Glomerular endothelial cell (primary cell): ENCODE results near the gene PCDH19. TPM values are rescaled to one million over a fixed set of nuclear protein-coding genes. Genes with fewer than 3 reads are reported as not detected.
"Not testable (repeated sequence)": the region's sequence is repeated elsewhere in the genome, so short reads cannot be mapped to it uniquely, and the experiment has no call there.

Source experiments
- DNase-seq: peaks from one replicate; pipeline ENCODE4 v3.0.0-alpha.2; 2011; ENCODE audit warnings: low read depth, low spot score; ENCODE audit errors: extremely low read depth
- total RNA-seq: library from RNA; depleted of rRNA; stranded (reverse); fragments of >200 nt; gene quantifications from 2 replicates; pipeline ENCODE4 v1.2.3, GENCODE V29; 2015

Gene PCDH19, protein sequence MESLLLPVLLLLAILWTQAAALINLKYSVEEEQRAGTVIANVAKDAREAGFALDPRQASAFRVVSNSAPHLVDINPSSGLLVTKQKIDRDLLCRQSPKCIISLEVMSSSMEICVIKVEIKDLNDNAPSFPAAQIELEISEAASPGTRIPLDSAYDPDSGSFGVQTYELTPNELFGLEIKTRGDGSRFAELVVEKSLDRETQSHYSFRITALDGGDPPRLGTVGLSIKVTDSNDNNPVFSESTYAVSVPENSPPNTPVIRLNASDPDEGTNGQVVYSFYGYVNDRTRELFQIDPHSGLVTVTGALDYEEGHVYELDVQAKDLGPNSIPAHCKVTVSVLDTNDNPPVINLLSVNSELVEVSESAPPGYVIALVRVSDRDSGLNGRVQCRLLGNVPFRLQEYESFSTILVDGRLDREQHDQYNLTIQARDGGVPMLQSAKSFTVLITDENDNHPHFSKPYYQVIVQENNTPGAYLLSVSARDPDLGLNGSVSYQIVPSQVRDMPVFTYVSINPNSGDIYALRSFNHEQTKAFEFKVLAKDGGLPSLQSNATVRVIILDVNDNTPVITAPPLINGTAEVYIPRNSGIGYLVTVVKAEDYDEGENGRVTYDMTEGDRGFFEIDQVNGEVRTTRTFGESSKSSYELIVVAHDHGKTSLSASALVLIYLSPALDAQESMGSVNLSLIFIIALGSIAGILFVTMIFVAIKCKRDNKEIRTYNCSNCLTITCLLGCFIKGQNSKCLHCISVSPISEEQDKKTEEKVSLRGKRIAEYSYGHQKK (N-terminal part only)
- 0.34 and 1.2 TPM in 2 replicates for total RNA-seq

DNA sequence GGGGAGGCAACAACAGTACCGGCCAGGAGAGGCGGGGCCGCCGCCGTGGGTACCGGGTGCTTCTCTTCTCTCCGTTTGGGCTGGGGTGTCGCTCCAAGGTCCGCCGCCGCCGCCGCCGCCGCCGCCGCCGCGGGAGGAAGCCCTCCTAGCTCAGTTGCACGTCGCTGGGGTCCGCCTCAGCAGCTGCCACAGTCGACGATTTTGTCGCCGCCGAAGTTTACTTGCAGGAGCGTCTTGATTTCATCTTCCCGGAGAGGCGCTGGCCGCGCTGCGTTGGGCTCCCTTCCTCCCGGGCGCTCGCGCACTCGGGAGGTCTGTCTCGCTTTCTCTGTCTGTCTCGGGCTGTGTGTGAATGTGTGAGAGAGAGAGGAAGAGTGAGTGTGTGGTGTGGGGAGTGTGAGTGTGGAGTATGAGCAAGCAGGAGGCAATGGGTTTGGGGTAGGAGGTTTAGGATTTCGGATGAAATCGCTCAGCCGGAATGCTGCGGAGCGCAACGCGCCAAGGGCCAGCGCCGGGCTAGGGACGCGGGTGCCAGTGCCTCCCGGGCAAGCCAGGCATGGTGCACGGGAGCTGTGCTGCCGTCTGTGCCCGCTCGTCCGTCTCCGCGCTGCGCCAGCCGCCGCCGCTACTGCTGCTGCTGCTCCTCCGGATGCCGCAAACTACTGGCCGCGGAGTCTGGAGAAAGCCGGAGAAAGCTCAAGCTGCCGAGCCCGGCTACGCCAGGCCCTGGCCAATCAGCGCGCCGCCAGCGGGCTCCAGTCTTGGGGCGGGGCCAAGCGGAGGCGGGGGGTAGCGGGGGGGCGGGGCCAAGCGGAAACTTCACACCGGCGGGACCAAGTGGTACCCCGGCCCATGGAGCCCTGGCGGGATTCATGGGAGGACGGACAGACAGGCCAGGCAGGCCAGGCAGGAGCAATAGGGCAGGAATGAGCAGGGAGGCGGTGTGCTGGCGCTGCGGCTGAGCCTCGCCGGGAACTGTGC lies at the start of gene PCDH19:
Gene PCDH19, minus strand, starts transcription at position 664 of the 981 bp plus-strand sequence. CDS start 1,676 bp downstream, outside the sequence.
- no peak for DNase-seq

DNA sequence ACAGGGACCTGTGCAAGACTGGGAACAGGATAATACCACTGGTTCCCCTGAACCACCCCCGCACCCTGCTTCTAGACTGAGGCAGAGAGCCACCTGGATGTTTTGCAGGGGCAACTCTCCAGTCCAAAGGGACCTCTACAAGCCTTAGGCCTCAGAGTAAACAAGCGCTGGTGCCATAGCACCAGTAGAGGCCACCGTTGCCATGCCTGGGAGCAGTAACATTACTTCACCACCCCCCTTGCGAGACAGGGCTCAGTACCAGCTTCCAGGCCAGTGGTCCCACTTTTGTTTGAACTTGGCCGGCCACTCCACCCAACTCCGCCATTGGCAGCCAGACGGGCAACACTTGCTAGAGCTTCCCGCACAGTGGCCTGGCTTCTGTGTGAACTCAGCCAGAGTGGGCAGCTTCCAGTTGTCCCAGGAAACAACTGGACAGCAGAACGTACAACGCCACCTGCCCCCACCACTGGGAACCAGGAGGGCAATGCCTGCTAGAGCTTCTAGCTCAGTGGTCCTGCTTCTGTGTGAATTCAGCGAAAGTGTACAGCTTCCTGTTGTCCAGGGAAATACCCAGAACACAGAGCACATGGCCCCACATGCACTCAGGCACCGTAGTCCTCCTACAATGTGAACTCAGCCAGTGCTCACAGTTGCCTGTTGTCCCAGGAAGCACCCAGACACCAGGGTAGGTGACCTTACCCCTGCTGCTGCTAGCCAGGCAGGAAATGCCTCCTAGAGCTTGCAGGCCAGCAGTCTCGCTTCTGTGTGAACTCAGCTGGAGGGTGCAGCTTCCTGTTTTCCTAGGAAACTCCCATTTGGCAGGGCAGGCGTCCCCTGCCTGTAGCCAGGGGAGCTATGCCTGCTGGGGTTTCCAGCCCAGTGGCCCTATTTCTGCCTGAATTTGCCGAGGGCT lies 39.9 kb upstream of the PCDH19 start:
- peak; percentile 25 for DNase-seq

DNA sequence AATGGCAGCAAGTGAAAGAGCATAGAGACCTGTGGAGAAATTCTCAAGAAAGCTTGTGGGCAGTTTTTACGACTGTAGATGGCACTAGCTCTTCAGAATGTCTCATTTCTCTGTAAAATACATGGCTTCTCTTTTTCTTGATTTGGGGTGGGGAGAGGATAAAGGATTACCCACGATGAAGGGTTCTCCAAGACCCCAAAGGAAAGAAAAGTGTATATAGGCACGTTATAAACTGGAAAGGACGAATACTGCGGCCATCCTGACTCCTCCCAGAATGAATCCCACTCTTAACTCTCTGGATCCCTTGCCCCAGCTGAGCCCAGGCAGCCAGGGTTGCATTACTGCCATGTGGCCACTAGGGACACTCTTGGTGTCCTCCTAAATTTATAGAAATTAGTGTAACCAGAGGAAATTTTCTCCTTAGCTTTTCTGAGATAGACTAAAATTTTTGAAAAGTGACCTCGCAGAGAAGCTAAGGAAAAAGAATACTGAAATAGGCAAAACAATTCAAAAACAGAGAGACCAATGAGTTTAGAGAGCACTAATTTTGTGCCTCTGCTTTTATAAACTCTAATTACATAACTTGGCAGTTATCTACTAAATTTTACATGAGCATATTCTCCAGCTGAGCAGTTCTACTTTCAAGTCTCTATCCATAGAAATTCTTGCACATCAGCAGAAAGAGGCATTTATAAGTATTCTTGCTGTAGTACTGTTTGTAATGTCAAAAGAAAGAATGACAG lies 37.8 kb upstream of the PCDH19 start:
- DNase-seq = peak; percentile 31

DNA sequence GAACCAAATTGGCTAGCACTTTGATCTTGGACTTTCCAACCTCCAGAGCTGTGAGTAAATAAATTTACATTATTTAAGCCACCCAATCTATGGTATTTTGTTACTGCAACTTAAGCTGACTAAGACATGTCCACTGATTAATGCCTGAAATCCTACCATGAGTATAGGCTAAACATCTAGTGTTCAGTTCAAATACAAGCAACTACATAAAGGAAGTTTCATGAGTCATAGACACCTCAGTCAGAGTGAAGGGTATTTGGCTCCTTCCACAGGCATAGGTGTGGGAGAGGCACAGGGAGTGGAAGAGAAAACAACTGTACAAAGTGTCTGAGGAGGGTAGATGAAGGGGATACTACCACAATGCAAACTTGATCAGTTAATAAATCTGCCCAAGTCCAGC lies 35.5 kb upstream of the PCDH19 start:
- no peak for DNase-seq

DNA sequence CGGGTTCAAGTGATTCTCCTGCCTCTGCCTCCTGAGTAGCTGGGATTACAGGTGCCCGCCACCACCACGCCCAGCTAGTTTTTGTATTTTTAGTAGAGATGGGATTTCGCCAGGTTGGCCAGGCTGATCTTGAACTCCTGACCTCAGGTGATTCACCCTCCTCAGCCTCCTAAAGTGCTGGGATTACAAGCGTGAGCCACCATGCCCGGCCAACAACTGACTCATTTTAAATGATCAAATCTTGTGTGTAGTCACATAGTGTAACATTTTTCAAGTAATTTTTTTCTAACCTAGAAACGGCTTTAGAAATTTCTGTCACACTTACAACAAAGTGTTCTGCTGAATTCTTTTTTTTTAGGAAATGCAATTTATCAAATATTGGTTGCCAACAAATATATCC lies 31.2 kb upstream of the PCDH19 start:
- DNase-seq = not testable (repeated sequence)

DNA sequence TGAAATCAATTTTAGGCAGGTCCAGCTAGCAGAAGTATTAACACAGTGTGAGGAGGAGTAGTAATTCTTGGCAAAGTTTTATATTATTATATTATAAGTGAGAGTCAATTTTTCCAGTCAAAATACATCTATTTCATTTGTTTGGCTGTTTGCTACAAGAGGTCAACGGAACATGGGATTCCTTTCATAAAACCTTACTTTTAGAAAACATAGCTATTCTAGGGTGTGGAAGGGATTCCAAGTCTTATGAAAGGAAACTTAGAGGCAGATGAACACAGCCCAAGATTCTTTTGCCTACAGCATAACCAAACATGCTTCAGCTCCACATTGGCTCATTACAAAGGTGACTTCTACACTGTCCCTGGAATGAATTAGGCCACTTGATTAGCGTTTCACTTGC lies 29.9 kb upstream of the PCDH19 start:
- no peak for DNase-seq

DNA sequence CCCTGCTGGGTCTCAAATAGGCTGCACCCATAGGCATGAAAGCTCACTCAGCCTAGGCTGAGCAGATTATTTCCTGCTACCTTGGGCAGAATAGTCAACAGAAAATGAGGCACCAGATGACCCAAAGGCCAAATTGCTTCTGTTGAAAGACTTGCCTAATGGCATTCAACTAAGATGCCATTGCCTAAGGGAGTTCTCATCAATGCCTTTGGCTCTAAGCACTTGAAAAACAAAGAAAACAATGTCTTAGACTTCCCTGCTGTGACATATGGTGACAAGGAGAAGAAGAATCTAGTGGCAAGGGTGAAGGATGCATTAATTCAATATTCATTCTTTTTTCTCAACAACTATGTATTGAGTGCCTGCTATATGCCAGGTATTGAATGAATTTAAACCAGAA lies 25.7 kb upstream of the PCDH19 start:
- no peak for DNase-seq

DNA sequence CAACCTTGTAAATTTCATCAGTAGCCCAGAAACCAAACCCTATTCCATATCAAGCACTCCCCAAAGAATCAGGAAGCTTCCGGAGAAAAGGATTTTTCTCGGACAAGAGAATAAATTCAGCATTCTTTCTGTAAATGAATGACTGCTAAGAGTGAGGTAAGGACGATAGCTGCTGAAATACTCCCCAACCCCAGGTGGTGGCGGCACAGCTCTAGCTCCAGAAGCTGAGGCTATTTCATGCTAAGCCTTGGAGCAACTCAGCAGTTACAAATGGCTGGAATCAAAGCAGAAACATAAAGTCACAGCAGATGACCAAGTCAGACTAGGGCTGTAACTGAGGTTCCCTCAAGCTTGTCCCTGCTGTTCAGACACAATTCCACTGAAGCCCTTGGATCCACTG lies 13.9 kb upstream of the PCDH19 start:
- DNase-seq = no peak

DNA sequence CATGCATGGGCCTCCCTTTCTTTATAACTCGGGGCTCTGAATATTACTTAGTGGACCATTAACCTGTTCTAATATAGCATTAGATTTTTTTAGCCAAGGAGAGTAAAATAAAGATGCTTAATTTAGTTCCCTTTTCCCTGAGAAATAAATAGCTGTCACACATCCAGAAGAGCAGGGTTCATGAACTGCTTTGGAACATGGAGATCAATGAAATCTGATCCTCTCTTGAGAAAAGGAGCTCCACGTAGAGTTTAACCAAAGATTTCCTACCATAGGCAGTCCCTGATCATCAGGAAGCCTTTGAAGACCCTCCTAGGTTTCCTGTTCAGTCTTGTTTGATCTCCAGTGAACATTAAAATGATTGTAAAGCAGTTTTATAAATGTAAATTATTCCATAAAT lies 8.5 kb upstream of the PCDH19 start:
- no peak for DNase-seq

DNA sequence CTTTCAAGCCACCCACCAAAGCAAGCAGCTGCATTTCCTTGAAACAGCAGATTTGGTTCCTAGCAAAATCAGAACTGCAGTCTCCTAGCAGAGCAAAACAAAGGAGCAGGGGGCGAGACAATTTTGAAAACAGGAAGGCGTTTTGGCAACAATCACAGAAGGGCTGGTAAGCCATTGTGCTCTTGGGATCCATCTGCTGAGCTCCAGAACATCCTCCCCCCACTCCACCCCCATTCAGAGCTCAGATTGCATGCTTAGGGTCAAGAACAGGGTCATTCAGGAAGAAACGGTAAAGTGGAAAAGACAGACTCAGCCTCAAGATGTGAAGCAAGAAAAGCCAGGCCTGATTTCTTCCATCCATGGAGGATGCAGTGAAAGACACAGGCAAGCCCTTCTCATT lies 7.6 kb upstream of the PCDH19 start:
- no peak for DNase-seq

DNA sequence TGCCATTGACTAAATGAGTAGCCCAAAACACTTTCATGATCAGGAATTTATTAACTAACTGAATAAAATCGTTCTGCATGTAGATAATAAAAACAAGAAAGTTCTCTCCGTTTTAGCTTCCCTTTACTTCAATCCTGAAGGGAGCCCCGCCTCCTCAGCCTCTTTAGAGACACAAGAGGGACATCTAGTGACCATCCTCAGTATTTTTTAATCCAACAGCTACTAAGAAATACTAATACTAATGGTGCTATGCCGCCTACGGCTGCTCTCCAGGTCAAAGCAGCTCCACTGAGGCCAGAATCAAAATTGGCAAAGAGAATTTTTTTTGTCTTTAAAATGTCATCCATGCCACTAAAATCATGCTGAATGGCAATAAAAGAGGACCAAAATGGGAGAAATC lies 3.2 kb upstream of the PCDH19 start:
- DNase-seq = peak; percentile 45

DNA sequence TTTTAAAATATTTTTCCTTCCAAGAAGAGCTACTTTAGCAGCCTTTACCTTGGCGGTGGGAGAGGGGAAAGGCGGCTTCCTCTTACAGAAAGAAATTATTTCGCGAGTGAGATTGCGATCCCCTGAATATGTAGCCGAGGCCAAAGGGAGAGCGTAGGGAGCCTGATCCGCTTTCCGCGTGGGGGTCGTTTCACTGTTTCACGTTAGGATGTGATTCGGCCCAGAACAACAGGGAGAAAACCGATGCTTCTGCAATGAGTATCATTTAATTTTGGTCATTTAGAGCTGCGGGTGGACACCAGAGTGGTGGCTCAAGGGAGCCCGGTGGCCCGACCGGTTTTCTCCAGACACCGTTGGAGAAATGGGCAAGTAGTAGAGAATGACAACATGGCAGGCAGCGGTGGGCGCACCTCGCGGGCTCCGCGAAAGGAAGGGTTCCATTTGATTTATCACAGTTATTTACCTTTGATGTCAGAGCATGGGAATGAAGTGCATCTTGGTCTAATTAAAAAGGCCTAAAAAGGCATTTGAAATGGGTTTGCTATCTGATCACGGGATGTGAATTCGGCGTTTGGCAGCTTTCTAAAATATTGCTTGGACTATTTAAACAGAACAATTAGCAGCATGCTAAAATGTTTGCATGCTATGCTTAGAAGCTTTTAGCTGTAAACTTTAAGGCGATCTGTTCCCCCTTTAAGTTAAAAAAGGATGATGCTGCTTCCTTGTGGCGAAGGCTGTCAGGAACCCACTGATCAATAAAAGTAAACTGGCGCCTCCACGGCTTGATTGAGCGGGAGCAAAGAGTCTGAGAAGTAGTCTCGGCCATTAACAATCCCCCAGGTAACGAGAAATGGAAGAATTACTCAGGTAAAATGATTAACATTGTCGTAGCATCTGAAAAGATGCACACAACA lies 2.0 kb upstream of the PCDH19 start:
- no peak for DNase-seq

DNA sequence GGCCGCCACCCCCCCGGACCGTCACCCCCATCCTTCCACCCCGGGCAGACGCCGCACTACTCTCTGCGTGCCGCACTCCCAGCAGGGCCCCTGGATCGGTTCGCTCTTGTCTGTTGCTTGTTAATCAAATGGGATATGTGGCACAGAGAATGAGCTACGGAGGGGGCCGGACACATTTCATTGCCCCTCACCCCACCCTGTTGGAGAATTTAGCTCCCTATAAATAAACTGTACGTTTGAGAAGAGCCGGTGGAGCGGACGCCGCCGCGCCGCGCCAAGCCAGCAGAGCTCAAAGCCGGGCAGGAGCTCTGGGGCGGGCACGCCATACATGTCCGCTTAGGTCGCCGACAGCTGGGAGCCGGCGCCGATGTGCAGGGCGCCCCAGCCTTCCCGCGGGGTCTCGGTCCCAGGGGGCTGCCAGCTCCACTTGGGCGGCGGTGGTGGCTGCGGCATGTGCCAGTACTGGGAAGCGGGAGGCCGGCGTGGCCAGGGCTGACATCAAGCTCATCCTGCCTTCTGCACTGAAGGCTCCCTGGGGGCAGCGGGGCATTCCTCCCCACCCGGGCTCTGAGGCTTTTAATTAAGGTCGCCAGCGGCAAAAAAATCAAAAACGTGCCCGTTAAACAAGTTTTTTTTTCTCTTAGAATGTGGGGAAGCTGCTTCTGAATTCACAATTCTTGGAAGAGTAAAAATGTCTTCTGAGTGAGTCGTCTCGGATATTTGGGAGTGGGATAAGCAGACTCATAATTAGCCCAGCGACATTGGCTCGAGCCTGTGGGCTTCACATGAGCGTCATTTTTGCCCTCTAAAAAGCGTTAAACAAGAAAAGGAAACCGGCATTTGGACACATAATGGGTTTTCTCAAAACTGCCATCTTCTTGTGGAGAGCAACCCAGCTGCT lies 1.1 kb upstream of the PCDH19 start:
- no peak for DNase-seq

DNA sequence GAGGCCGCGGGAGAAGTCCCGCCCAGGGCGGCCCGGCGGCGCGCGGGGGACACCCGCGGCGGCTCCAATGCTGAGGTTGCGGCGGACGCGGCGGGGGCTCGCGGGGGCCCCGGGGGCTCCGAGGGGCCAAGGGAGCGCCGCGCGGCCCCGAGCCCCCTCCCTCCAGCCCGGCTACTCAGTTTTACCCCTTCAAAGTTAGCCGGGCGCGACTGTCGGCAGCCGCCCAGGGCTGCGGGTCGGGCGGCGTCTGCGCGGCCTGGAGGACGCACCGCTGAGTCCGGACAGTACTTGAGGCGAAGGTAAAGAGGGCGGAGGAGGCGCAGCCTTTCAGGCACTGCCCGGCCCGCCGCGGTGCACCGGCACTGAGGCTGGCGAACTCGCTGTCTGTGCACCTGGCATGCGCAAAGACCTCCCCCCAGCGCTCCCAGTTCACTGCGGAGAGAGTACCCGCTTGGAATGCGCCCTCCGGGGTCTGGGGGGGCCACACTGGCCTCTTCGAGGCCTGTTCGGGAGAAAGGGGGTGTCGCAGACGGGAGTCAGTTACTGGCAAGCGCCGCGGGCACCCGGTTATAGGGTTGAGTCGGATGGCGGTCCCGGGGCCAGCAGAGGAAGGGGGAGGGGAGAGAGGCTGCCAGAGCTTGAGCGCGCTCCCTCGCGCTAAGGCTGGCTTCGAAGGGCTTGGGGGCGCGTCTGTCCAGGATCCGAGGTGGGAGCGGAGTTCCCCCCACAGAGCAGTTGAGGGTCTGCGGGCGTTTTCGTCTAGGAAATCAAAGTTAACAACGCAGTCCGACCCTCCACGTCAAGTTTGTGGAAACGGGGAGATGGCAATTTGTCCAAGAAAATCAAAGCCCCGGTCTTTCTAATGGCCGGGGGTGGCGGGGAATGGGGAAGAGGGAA lies 1.1 kb downstream of the PCDH19 start:
- DNase-seq = no peak

DNA sequence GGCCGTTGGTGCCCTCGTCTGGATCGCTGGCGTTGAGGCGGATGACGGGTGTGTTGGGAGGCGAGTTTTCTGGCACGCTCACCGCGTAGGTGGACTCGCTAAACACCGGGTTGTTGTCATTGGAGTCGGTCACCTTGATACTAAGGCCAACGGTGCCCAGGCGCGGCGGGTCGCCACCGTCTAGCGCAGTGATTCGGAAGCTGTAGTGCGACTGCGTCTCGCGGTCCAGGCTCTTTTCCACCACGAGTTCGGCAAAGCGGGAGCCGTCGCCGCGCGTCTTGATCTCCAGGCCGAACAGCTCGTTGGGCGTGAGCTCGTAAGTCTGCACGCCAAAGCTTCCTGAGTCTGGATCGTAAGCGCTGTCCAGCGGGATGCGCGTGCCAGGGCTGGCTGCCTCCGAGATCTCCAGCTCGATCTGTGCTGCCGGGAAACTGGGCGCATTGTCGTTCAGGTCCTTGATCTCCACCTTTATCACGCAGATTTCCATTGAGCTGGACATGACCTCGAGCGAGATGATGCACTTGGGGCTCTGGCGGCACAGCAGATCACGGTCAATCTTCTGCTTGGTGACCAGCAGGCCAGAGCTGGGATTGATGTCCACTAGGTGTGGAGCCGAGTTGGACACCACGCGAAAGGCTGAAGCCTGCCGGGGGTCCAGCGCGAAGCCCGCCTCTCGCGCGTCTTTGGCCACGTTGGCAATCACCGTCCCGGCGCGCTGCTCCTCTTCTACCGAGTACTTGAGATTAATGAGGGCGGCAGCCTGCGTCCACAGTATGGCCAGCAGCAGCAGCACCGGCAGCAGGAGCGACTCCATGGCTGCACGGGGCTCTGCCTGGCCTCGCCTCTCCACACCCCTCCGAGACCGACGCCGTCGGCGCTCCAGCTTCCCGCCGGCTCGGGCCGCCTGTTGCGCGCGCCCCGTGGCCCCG lies 2.0 kb downstream of the PCDH19 start:
- no peak for DNase-seq
